Measurements from ENCODE around the gene TOPBP1.

TOPBP1 gene

DNA sequence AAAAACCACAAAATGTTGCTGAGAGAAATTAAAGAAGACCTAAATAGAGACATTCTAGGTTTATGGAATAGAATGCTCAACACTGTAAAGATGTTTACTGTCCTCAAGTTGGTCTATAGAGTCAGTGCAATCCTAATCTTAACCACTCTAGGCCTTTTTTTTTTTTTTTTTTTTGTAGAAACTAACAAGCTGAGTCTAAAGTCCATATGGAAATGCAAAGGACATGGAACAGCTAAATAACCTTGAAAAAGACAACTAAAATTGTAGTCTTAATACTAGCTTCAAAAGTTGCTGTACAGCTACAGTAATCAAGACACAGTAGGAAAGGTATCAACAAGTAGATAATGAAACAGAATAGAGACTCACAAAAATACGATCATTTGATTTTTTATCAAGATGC, 55.4 kb downstream of the TOPBP1 start:
- no peak for DNase-seq

DNA sequence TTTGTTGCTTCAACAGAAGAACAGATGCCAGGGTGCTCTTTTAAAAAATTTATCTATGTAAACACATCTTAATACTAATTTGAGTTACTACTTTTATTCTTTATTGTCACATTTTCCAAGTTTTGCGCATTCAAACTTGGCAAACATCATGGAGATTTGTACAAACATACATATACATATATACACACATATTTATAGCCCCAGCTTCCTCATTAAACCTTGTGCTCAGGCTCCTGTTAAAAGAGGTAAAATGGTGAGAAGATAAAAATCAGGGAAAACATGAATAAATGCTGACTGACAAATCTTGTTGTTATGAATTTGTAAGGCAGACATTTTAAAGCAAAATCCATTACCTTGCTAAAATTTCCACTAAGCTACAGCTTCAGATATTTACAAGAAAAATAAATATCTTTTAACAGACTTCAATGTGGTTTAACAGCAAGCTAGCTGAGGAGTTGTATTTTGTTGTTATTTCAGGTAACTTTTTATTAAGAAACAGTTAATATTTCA, 61.1 kb downstream of the TOPBP1 start:
- no peak for DNase-seq

DNA sequence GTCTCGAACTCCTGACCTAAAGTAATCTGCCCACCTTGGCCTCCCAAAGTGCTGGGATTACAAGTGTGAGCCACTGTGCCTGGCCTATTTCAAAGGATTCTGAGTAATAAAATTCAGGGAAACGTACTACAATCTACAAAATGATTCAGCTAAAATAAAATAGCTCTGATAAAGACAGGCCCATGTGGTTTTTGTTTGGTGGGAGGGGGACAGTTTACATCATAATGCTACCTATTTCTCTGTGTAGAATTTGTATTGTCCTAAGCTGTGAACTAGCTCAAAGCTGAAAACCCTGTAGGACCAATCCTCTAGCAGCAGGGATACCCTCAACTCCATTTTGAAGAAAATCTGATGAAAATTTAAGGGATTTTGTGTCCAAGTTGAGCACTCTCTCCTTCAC, 62.5 kb downstream of the TOPBP1 start:
- no peak for DNase-seq

DNA sequence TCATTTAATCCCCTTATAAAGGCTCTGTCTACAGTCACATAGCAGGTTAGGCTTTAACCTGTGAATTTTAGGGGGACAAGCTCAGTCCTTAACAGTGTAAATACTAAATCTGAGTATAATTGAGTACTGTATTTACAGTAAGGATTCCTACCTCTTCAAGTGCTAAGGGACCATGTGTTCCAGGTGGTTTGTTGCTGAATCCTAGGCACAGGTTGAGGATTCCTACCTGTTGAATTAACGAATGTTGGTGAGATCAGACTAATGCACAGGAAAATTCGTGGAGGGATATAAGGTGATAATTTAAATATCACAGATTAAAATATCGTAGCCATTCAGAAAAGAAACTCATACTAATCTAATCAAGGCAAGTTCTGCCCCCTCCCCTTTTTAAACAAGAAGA, 63.3 kb downstream of the TOPBP1 start:
- no peak for DNase-seq

DNA sequence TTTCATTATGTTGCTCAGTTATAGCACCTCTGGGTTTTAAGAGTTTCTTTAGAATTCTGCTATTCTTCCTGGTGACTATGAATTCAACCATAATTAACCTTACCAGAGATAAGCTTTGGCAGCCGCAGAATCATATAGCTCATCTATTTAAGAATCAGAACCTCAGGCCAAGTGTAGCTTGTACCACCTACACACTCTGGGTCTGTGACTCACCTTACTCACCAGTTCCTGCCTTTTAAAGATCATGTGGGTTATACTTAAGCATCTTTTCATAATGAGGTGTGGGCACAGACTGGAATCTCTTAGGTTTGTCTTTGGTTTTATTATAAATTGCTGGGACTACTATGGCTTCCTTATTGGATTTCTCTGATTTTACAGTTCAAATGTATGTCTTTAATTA, 66.4 kb downstream of the TOPBP1 start:
- DNase-seq = peak; percentile 56

DNA sequence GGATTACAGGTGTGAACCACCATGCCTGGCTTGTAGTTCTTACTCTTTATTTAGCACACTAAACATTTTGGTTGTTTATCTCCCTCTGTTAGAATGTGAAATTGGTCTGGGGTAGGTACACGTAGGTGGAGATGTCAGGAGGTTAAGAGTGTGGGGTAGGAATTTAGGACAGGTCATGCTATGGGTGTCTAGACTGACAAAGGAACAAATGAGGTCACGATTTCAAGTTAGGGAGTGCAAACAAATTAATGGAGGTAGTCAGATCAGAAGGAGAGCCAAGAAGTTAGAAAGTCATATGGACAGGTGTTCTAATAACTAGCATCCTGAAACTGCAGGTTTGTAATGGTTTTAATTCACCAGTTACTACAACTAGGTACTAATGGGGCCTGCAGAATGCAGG, 68.5 kb downstream of the TOPBP1 start:
- DNase-seq = no peak

DNA sequence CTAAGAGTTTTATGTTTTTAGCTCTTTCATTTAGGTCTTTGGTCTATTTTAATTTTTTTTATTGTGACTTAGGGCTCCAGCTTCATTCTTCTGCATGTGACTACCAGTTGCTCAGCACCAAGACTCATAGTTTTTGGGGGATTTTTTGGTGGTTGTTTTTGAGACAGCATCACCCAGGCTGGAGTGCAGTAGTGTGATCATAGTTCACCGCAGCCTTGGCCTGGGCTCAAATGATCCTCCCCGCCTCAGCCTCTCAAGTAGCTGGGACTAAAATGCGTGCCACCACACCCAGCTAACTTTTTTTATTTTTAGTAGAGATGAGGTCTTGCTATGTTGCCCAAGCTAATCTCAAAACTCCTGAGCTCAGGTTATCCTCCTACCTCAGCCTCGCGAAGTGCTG, 68.9 kb downstream of the TOPBP1 start:
- no peak for DNase-seq

DNA sequence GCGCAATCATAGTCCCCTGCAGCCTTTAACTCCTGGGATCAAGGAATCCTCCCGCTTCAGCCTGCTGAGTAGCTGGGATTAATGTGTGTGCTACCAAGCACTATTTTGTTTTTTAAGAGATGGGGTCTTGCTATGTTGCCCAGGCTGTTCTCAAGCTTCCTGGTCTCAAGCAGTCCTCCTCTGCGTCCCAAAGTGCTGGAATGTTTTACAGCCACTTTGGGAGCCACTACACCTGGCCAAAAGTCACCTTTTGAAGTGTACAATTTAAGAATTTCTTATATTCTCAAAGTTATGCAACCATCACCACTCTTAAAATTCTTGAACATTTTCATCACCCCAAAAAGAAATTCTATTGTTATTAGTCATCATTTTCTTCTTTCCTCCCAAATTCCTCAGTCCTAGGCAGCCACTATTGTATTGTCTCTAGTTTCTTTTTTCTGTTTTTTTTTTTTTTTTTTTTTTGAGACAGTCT, 70.4 kb downstream of the TOPBP1 start:
- peak; percentile 79 for DNase-seq

DNA sequence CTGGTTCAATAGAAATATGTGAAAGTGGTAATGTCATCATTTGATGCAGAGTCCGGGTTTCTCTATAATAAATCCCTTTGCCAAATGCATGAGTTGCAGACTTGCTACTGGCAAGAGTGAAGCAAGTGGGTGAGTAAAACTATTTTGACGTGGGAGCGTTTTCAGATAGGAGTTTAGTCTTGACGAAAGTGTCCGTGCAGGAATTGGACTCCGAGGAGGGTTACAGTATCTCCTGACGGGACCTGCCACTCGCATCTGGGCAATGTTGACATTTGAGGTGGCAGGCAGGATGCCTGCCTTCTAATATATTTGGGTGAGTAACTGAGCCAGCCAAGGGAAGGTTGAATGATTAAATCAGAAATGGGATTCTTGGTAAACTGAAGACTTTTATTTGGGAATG, 72.2 kb downstream of the TOPBP1 start:
- no peak for DNase-seq

DNA sequence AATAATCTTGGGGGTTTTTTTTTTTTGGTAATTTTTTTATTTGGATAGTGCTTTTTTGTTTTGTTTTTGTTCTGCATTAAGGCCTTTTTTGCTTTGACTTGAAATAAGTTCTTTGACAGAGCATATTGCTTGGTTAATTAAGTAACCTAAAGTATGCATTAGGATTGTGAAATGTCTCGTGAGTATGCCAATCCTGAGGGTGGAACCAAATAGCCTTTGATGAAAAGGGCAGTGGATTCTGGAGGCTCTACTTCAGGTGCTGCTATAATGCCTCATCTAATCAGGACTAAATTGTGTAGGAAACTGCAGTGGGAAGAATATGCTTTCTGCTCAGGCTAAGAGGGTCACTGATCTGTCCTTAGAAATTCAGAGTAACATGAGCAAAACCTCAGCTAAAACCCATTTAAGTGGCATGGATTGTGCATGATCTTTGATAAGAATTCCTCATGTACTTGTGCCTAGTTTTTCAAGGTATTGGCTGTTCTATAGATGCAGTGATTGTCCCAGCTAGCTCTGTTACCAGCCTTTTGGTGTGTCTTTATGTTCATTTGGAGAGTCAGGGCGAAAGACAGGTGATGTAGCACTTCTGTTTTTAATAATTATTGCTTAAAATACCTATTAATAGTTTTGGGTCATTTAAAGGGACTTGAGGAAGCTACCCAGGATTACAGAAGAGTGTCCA, 72.8 kb downstream of the TOPBP1 start:
- no peak for DNase-seq

DNA sequence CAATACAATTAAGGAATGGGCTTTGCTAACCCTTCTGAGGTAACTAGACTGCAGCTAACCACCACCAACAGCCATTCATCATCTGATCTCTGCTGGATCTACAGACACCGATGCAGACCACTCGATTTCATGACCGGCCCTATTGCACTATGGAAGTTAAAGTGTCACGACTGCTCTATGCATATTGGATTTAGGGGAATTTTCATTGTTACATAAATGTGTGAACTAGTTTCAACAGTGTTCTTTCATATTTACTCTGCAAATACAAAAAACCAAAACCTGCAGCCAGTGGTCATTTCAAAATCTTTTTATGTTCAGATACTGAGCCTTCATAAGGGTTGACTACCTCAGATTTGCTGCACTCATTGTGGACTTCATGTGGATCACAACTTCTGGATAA, 73.7 kb downstream of the TOPBP1 start:
- no peak for DNase-seq

DNA sequence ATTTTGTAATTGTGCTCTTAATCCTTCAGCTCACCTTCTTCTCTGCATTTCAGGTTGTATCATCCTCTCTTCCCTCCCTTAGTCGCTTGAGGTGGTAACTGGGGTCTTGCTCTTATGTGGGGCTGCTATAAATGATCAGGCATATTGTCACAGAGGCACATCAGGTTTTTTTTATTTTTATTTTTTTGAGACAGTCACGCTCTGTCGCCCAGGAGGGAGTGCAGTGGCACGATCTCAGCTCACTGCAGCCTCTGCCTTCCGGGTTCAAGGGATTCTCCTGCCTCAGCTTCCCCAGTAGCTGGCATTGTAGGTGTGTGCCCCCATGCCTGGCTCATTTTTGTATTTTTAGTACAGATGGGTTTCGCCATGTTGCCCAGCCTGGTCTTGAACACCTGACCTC, 78.3 kb downstream of the TOPBP1 start:
- DNase-seq = no peak

DNA sequence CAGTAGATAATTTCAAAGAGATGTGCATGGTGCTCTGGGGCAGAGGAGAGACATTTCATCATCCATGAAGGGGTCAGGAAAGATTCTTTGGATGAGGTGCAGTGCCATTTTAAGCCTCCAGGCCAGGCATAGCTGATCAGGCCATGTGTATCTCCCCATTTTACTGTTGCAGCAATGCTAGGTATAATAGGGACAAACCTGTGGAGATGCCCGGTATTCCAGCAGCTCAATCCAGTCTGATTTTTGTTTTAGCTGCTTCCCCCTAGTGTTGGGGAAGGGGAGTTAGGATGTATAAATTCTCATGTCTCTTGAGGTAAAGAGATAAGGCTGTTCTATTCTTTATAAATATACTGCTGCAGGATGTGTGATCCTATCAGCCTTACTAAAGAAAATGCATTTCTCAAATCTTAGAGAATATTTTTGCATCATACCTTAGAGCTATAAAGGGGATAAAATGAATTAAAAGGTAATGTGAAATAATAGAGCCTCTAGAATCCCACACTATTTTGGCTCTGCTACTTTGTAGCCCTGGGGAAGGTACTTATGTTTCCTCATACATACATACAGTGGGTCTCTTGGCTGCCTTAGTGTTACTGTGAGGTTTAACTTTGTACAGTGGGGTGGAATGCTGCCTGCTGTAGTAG, 83.1 kb downstream of the TOPBP1 start:
- DNase-seq = peak; percentile 65

DNA sequence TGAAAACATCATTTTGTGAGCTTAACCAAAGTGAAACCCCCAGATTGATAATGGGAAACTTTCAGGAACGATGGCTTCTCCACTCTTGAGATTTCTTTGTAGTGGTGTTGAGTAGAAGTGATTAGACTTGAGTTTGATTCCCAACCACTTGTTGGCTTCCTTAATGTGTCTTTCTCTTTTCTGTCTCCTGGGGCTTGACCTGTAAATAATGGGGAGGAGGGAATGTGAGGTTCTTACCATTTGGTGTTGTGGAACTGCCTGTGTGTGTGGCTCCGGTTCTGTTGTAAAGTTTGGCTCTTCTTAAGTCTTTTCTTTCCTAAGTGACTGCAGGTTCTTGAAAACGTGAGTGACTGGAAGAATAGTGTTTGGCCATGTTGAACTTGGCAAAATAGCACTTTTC, 85.6 kb downstream of the TOPBP1 start:
- DNase-seq = no peak

DNA sequence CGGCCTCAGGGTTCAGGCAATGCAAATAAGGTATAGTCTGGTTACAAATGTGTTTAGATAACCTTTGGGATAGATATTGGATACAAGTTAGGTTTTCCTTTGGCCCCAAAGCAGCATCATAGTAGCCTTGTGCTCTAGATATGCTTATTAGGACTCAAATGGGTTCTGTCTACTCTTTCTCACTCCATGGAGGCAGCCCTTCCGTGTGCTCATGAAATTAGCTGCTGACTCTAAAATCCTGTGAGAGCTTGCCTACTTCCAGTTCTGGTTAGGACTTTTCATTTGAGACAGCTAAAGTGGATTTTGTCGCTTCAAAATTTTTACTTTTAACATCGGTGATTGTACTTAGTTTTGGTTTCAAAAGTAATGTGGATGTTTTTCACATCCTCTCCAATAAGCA, 86.7 kb downstream of the TOPBP1 start:
- DNase-seq = no peak

DNA sequence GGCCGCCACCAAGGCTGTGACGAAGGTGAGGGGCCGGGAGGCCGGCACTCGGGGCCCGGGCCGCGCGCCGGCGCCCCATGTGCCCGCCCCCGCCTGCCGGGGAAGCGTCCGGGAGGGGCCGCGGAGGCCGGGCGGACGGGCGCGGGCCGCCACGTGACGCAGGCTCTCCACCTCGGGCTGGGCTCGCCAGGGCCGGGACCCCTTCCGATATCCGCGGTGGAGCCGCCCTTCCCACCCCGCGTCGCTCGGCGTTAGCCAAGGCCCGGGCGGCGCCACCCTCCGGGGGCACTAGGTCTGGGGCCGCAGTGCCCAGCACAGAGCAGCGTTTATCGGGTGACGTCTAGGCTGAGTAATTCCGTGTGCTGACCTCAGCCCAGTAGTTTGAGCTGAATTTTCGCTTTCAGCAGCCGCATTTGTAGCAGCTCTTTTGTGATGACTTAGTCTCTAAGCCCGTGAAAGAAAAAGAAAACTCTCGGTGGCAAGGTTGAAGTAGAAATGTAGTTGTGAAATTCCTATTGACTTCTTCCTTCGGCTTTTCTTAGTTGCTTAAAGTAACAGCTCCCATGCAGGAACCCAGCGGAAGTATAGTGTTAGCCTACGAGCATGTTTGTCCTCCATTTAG, 87.4 kb downstream of the TOPBP1 start:
- peak; percentile 76 for DNase-seq

DNA sequence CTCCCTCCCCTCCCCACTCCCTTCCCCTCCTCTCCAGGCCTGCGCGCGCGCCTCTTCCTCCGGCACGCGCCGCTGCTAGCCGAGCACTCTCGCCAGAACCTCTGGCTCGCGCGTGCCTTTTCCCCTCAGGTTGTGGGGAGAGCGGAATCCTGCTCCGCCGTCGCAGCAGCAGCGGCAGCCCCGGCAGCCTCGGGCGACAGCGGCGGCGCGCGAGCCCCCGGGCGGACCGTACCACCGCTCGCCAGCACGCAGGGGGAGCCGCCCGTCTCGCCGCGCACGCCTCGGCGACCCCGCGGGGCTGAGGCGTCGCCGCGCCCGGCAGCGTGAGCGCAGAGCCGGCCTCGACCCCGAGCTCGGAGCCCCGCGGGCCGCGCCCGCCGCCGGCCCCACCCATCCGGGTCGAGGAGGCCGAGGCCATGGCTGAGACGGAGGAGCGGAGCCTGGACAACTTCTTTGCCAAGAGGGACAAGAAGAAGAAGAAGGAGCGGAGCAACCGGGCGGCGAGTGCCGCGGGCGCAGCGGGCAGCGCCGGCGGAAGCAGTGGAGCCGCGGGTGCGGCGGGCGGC, 88.0 kb downstream of the TOPBP1 start, which contains the start of gene CDV3:
Gene CDV3, plus strand, starts transcription at position 58 of the 566 bp plus-strand sequence. Its CDS starts 359 bp downstream, at position 417.
- DNase-seq = no peak

DNA sequence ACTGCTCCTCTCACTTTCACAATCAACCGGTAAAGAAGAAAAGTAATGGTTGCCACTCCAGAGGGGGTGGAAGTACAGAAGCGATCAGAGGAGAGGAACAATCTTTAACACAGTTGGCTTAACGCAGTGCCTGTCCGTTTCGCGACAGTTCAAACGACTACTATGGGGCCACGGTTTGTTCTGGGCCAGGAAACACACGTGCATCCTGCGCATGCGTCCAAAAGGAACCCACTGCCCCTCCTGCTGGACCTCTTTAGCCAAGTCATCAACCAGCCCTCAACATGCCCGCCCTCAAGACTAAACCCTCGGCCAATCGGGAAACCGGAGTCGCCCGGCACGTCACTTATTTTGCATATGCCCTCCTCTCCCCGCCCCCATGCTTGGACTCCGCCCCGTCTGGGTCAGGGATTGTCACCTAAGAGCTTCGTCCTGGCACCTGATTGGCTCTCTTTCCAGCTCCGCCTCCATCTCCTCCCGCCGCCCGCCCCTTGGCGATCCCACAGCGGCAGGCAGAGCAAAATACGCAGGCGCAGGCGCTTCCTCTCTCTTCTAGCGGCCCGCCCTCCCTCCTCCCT, 88.6 kb downstream of the TOPBP1 start:
- peak; percentile 100 for DNase-seq

DNA sequence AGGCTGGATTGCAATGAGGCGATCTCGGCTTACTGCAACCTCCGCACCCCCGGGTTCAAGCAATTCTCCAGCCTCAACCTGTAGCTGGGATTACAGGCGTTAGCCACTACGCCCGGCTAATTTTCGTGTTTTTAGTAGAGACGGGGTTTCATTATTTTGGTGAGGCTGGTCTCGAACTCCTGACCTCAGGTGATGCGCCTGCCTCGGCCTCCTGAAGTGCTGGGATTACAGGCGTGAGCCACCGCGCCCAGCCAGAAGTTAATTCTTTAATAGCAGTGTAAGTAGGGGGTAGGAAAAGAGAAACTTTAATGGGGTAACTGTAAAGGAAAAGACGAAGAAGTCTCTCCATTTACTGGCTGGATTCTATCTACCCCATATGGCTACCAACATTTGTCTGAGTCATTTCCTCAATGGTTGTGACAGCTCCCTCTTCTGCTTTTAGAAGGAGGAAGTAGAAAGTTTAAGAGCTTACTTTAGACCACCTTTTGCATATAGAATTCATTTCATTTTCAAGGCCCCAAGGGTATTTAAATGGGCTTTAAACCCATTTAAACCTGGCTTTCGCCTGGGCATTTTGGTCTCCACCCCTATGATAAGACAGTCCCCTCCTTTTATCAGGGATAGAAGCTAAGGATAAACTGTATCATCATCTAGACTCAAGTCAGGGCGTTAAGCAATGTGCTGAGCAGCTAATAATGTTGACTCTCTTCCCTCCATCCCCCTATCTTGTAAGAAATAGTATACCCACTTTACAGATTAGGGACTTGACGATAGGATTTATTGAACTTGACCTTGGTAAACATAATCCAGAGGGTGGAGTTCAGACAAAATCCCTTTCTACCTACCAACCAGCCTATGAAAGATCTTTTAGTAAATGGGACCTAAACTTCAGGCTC, 89.3 kb downstream of the TOPBP1 start:
- DNase-seq = peak; percentile 52

DNA sequence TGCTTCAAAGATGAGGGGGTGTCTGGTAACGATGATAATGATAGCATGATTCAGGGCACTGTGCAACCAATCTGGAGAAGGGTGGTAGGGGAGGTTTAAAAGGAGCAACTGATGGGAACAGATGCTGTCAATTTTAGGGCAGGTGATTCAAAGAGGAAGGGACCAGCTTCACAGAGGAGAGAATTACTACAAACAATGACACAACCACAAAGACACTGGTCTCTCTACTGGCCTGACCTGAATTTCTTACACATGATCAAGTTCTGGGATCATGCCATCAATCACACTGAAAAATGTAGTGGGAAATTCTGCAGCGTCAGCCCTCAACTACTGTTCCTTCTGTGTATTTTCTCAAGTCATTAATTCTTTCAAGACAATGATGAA, 90.8 kb downstream of the TOPBP1 start:
- peak; percentile 63 for DNase-seq

DNA sequence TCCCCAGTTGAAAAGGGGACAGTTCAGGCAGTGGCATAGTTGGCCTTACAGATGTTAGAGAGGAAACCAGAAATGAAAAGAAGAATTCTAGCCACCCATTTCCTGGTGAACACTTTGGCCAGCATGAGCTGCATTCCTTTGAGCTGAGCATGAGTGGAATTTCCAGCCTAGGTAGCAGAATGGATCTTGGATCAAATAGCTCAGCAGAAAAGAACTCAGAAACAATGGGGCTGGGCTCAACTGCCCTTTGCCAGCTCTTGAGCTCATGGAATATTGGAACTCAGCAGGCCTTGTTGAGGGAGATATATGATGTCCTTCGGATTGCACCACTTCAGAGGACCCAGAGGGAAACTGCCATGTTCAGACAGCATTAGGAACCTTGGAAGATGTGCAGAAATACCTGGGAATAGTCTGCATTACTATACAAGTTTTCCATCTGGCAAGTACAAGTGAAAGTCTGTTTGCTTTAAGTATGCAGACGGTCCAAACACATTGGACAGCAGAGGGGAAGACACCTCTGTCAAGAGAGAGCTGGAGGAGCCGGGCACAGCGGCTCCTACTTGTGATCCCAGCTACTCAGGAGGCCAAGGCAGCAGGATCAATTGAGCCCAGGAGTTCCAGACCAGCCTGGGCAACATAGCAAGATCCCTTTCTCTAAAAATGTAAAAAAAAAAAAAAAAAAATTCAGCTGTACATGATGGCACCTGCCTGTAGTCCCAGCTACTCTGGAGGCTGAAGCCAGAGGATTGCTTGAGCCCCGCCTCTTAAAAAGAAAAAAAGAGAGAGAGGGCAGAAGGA, 91.4 kb downstream of the TOPBP1 start:
- peak; percentile 95 for DNase-seq

Measured in EL (cell line).